ENCODE results near the gene LGI2. TPM values are rescaled to one million over a fixed set of nuclear protein-coding genes. Genes with fewer than 3 reads are reported as not detected.
"Not testable (repeated sequence)": the region's sequence is repeated elsewhere in the genome, so short reads cannot be mapped to it uniquely, and the experiment has no call there.

Gene LGI2
- total RNA-seq, 1 donor from 2014 or later, result 0.08 TPM

- Mint-ChIP-seq H3K27ac (ENCODE audit: unreplicated experiment) (no peak overlapping the region), H3K9me3 (ENCODE audit: unreplicated experiment) (no peaks in the 10 kb centered on the region), H3K27me3 (ENCODE audit: unreplicated experiment) (peaks cover 27% of the 10 kb centered on the region), H3K4me3 (ENCODE audit: unreplicated experiment) (no peak overlapping the region), H3K4me1 (ENCODE audit: unreplicated experiment) (no peaks in the 10 kb centered on the region), H3K36me3 (ENCODE audit: unreplicated experiment) (no peaks in the 10 kb centered on the region)
- no peak for DNase-seq (ENCODE audit: extremely low spot score, unreplicated experiment)
- TF ChIP-seq CTCF (IDR thresholded peaks at IDR 0.05), result no peak
These were observed 39.8 kb upstream of the LGI2 start for GRCh38 chr4:25070545-25070944.

- H3K9me3 Mint-ChIP-seq (ENCODE audit: unreplicated experiment), result no peaks in the 10 kb centered on the region
- no peaks in the 10 kb centered on the region for H3K4me1 Mint-ChIP-seq (ENCODE audit: unreplicated experiment)
- no peak overlapping the region for H3K27ac Mint-ChIP-seq (ENCODE audit: unreplicated experiment)
- TF ChIP-seq CTCF (IDR thresholded peaks at IDR 0.05), result no peak
- no peak for DNase-seq (ENCODE audit: extremely low spot score, unreplicated experiment)
- H3K36me3 Mint-ChIP-seq (ENCODE audit: unreplicated experiment), result no peaks in the 10 kb centered on the region
- H3K27me3 Mint-ChIP-seq (ENCODE audit: unreplicated experiment), result peaks cover 26% of the 10 kb centered on the region
- H3K4me3 Mint-ChIP-seq (ENCODE audit: unreplicated experiment), result no peak overlapping the region
These were observed 38.3 kb upstream of the LGI2 start for GRCh38 chr4:25069014-25069413.

- TF ChIP-seq CTCF (IDR thresholded peaks at IDR 0.05), result no peak
- H3K4me1 Mint-ChIP-seq (ENCODE audit: unreplicated experiment), result no peaks in the 10 kb centered on the region
- no peaks in the 10 kb centered on the region for H3K36me3 Mint-ChIP-seq (ENCODE audit: unreplicated experiment)
- H3K9me3 Mint-ChIP-seq (ENCODE audit: unreplicated experiment), result no peaks in the 10 kb centered on the region
- H3K4me3 Mint-ChIP-seq (ENCODE audit: unreplicated experiment), result no peak overlapping the region
- peaks cover 25% of the 10 kb centered on the region for H3K27me3 Mint-ChIP-seq (ENCODE audit: unreplicated experiment)
- H3K27ac Mint-ChIP-seq (ENCODE audit: unreplicated experiment), result no peak overlapping the region
- no peak for DNase-seq (ENCODE audit: extremely low spot score, unreplicated experiment)
These were observed 37.6 kb upstream of the LGI2 start for GRCh38 chr4:25068386-25068785.

GRCh38 chr4:25065932-25066590 is 35.3 kb upstream of the LGI2 start:
- Mint-ChIP-seq H3K9me3 (ENCODE audit: unreplicated experiment) (no peaks in the 10 kb centered on the region), H3K36me3 (ENCODE audit: unreplicated experiment) (no peaks in the 10 kb centered on the region), H3K4me1 (ENCODE audit: unreplicated experiment) (no peaks in the 10 kb centered on the region), H3K4me3 (ENCODE audit: unreplicated experiment) (no peak overlapping the region), H3K27me3 (ENCODE audit: unreplicated experiment) (peaks cover 23% of the 10 kb centered on the region), H3K27ac (ENCODE audit: unreplicated experiment) (no peak overlapping the region)
- DNase-seq (ENCODE audit: extremely low spot score, unreplicated experiment), result no peak
- TF ChIP-seq CTCF (IDR thresholded peaks at IDR 0.05), result no peak

GRCh38 chr4:25065431-25065858 is 34.7 kb upstream of the LGI2 start:
- H3K36me3 Mint-ChIP-seq (ENCODE audit: unreplicated experiment), result no peaks in the 10 kb centered on the region
- no peak for DNase-seq (ENCODE audit: extremely low spot score, unreplicated experiment)

GRCh38 chr4:25064447-25064846 is 33.7 kb upstream of the LGI2 start:
- not testable (repeated sequence) for H3K4me1 Mint-ChIP-seq (ENCODE audit: unreplicated experiment); H3K9me3 Mint-ChIP-seq (ENCODE audit: unreplicated experiment); H3K36me3 Mint-ChIP-seq (ENCODE audit: unreplicated experiment); H3K27ac Mint-ChIP-seq (ENCODE audit: unreplicated experiment); DNase-seq (ENCODE audit: extremely low spot score, unreplicated experiment); H3K4me3 Mint-ChIP-seq (ENCODE audit: unreplicated experiment)
- peaks cover 33% of the 10 kb centered on the region for H3K27me3 Mint-ChIP-seq (ENCODE audit: unreplicated experiment)

More at GRCh38 chr4:25065431-25065858, 34.7 kb upstream of the LGI2 start:
- Mint-ChIP-seq H3K4me1 (ENCODE audit: unreplicated experiment) (no peaks in the 10 kb centered on the region), H3K27ac (ENCODE audit: unreplicated experiment) (no peak overlapping the region), H3K27me3 (ENCODE audit: unreplicated experiment) (peaks cover 29% of the 10 kb centered on the region), H3K9me3 (ENCODE audit: unreplicated experiment) (no peaks in the 10 kb centered on the region), H3K4me3 (ENCODE audit: unreplicated experiment) (no peak overlapping the region)
- TF ChIP-seq CTCF (IDR thresholded peaks at IDR 0.05), result no peak

Measured in osteocyte (in vitro differentiated cells).